GM19035 (cell line): ENCODE measurements around the gene GATAD2A.
"Not testable (repeated sequence)": the region's sequence is repeated elsewhere in the genome, so short reads cannot be mapped to it uniquely, and the experiment has no call there.

Source experiments
- ATAC-seq: cut with Tn5 transposase; IDR thresholded peaks from one replicate; pipeline ENCODE4 v1.9.1; 2021; ENCODE audit not compliant: unreplicated experiment

GATAD2A gene

DNA sequence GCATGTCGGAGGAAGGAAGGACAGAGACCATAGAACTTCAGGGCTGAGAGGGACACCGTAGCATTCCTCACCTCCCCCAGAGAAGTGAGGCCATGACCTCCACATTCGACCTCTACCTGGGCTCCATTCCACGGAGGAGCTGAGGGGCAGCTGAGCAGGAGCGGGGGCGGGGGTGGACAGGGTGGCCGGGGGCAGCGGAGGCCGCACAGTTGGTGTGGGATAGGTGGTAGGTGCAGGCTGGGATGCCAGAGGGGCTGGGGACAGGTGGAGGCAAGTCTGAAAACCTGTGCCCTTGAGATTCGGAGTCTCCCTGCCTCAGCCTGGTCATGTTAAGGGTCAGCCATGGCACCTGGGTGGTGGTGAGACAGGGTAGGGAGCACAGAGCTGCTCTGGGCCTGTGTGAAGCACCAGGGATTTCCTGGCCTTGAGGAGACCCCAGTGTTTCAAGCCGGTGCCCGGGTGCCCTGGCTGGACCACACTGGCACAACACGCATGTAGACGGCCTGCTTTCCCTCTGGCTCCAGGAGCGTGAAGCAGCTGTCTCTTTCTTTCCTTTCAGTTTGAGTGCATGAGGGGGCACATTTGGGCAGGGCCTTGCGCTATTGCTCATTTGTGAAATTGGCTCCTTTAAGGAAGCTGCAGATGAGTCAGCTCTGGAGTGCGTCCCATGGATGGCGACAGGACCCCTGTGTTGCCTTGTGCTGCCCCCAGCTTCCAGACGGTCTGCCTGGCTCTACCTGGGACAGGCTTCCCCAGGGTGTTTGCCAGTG is 58.1 kb downstream of the GATAD2A start:
- ATAC-seq: no peak

- ATAC-seq: no peak
Observed at GRCh38 chr19:19464339-19465098, 59.0 kb downstream of the GATAD2A start.

DNA sequence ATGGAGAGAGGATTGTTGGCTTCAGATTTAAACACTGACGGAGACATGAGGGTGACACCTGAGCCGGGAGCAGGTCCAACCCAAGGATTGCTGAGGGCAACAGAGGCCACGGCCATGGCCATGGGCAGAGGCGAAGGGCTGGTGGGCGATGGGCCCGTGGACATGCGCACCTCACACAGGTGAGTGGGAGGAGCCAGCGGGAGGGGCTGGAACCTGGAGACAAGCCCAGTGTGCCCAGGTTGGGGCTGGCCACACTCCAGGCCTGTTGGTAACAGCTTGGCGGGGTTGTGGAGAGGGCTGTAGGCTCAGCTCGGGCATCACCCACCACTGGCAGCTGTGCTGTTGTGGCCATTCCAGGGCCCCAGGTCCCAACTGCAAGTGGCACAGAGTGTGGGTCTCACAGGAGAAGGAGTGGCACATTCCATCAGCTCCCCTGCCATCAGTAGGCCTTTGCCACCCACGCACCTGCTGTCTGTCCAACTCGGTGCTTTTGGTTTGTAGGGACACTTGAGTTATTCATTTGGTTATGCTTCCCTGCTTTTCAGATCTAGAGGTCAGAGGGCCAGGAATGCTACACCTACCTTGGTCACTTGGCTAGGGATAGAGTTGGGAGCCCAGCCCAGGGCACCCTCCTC is 60.1 kb downstream of the GATAD2A start:
- no peak for ATAC-seq

GRCh38 chr19:19466201-19466600 is 60.7 kb downstream of the GATAD2A start:
- ATAC-seq: no peak

GRCh38 chr19:19468424-19469050 is 63.1 kb downstream of the GATAD2A start:
- no peak for ATAC-seq

- ATAC-seq: no peak
Observed at GRCh38 chr19:19470579-19470978, 65.1 kb downstream of the GATAD2A start.

DNA sequence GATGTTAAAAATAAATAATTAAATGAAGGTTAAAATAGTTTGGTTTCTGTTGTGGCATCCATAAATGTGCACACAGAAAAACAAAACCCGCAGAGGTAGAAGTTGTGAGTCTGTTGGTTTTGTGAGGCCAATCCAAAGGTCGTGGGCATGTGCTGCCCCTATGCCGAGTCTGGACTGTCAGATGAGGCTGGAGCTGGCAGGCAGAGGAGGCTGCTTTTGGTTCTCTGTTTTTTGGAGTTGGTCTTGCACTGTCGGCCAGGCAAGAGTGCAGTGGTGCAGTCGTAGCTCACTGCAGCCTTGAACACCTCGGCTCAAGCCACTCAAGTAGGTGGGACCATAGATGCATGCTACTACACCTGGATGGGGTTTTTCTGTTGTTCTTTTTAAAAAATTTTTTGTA is 66.2 kb downstream of the GATAD2A start:
- ATAC-seq: no peak

DNA sequence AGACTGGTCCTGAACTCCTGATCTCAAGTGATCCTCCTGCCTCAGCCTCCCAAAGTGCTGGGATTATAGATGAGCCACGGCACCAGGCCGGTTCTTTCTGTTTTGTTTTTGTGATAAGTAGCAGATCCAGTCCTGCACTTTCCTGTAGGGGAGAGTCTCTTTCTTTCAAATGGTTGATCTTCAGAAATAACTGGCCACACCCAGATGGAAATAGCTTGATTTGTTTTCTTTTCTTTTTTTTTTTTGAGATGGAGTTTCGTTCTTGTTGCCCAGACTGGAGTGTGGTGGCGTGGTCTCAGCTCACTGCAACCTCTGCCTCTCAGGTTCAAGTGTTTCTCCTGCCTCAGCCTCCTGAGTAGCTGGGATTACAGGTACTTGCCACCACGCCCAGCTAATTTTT is 66.6 kb downstream of the GATAD2A start:
- not testable (repeated sequence) for ATAC-seq

DNA sequence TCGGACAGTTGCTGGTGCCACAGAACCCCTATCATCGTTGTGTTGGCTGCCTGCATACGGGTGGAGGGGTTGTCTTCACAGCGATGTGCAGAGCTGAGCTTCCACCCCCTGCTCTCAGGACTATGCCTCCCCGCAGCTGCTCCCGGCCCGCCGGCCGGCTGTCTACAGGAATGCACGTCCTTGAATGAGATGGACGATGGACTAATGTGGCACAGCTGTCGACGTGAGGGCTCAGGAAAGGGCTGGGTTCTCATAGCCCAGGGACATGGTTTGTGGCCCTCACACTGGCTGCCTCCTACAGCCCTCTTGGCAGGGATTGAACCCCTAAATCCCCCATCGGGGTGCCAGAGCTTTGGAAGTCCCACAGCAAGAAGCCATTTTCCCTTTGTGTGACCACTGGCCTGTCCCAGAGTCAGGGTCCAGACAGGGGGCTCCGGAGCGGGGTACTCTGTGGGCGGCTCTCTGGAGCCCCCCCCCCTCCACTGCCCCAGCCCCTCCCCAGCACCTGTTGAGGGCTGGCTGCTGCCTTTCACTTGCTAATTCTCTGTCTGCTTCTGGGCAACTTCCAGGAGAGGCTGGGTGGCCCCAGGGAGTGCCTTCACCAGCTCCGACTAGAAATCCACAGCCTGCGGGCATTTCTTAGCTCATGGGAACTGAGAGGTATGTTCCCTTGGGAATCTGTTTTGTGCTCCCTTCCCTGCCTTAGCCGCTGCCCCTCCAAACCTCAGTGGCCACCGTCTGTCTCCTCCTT is 69.7 kb downstream of the GATAD2A start:
- ATAC-seq: no peak

DNA sequence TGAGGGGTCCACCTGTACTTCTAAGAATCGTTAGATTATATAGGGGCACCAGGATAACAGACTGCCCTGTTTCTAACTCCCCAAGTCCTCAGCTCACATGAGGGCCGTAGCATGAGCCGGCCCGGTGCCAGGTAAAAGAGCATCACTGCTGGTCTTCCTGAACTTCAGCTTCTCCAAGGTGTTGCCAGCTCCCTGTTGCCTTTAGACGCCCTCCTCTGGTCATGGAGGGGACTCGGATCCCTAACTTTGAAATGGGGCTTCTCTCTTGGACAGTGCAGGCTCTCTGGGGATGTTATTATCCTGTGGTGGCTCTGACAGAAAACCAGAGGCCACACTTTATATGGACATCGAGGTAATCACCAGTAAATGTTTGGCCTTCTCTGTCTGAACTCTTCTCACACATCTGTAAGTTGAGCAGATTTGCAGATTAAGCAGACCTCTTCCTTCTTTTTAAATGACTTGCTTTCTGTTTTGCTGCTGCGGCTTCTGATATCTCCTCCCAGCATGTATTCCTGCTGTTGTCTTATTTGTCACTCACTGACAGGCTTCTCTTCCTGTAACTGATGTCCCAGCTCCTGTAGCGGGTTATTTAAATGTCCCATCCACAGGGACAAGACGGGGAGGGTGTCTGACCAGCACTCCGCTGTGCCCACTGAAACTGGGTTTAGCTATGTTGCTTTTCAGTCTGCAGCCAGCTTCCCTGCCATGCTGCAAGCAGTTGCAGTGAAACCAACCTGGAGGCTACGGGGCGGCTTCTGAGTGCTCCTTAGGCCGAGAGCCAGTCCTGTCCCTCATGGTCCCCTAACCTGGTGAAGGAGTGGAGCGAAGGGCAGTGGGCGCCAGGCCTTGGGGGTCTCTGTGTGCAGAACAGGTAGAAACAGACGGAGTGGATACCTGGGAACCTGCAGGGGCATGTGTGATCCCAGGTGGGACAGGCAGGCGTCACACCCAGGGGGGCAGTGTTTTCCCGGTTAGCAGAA is 70.7 kb downstream of the GATAD2A start:
- ATAC-seq: no peak

DNA sequence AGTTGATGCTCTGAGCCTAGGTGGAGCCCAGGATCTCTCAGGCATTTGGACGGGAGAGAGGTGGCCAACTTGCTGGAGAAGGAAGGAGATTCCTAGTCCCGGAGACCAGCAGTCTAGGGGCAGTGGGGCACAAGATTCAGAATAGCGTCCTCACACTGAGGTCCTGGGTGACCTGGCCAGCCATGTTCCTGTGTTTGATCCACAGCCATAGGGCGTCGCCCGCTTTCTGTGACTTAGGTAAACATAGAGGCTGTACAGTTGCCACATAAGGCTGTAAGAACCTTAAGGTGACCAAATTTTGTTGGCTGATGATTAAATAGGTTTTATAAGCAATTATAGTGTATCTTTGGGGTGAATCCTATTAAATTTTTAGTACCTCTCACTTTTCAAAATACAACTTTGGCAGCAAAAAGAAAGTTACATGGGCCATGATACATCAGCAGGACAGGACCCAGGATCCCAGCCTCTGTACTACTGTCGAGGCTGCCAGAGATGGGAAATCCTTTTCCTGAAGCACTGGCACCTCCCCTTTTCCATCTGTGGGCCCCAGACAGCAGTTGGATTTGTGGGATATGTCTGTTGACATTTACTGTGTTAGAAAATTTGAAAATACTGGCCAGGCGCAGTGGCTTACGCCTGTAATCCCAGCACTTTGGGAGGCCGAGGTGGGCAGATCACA is 72.4 kb downstream of the GATAD2A start:
- ATAC-seq: no peak

DNA sequence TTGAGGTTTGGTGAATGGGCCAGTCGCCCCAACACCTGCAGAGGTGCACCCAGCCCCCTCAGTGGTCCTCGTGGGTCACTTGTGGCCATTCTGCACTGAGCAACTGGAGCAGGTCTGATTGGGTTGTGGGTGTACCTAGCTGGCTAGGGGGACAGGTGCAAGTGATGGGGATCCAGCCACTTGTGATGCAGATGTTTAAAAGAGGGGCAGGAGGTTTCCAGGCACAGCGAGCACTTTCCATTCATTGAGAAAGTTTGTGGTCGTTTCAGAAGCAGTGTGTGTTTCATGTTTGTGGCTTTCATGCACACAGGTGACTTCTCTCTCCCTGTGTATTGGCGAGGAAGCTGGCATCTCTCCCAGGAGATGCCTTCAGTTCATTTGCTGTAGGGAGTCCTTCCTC is 75.2 kb downstream of the GATAD2A start:
- no peak for ATAC-seq

DNA sequence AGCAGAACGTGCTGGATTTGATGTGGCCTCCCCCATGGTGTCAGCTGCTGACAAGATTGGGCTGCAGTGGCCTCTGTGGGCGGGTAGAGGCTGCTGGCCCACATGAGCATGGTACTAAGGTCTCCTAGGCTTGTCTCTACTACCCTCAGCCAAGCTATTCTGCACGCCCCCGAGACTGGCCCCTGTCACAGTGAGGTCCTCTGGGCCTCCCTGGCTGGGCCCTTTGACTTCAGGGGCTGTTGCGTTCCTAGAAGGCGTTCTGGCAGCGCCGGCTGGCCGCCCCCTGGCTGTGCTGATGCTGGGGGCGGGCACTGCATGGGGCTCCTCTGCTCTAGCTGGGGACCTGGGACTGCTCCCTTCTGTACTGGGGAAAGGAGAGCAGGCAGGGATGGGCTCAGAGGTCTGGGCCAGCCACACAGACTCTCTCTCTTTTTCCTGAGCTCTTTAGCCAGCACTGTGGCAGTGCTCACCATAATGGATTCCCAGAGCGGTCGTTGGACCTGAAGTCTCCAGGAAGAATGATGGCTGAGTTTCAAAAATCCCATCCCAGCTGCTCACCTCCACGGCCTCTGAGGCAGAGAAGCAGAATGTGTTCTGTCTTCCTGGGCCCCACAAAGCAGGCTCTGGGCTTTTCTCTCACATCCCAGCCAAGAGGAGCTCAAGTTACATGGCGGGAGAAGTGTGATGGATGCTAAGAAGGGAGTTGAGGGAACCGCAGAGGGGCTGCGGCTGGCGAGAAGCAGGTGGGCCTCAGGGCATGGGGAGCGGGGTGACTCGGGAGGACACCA is 77.5 kb downstream of the GATAD2A start:
- ATAC-seq: no peak

GRCh38 chr19:19485161-19485997 is 79.9 kb downstream of the GATAD2A start:
- no peak for ATAC-seq

DNA sequence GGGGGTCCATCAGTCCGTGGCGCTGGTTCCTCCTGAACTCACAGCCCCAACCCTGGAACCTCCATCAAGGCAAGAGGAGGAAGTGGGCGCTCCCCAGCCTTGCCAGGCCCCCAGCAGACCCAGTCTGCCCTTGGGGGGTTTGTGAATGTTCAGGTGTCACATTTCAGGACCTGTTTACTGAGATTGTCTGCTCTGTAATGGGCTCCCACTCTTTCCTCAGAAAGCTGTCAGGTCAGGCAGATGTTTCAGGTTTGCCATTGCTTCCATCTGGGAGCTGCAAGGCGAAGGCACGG is 80.5 kb downstream of the GATAD2A start:
- no peak for ATAC-seq

- no peak for ATAC-seq
Observed at GRCh38 chr19:19486343-19487076, 81.0 kb downstream of the GATAD2A start.
